ENCODE results near the gene SLC39A11.

Gene SLC39A11

GRCh38 chr17:73043686-73044581 is 48.6 kb downstream of the SLC39A11 start:
- peak; percentile 60 for DNase-seq (ENCODE audit: low read depth, low spot score)

DNA sequence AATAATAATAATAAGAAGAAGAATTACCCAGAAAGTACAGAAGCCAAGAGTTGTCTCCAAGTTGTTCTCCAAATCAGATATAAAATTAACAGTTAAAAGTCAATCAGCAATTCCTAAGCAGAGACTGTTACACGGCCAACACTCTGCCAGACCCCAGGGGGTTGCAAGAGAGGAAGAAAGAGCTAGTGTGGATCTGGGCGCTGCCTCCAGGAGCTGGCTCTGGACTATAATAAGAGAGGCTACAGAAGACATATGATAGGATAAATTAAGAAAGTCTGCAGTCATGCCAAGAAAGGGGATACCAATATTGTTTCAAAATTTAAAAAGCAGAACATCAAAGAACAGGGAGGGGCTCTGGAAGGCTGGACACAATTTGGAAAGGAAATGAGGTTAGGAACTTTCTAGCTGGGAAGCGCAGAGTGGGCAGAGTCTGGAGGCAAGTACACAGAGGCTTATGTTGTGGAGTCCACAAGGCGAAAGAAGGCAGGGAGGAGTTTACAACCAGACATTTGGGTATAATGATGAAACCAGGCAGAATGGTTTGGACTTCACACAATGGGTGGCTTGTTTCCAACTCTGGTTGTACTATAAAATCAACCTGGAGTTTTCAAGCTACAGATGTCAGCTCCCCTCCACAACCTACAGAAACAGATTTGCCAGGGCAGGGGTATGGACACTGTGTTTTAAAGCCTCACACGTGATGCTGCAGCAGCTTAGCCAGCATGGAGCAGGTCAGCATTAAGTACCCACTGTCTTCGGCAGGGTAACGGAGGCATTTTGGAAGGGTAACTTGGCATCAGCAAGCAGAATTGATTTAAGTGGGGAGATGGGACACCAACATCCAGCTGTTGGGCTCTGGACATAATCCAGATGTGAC is 49.4 kb downstream of the SLC39A11 start:
- DNase-seq (ENCODE audit: low read depth, low spot score): no peak

DNA sequence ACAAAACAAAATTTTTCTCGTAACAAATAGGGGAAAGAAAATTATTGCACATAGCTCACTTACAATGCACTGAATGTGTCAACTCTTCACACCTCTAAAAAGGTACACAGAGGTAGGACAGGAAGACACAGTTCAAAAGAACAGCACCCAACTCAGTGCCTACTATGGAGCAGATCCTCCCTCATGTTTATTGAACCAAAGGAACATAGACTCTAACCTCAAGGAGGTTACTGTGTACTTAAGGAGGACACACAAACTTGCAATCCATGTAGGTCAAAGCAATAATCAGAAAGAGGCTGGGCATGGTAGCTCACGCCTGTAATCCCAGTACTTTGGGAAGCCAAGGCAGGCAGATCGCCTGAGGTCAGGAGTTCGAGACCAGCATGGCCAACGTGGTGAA is 50.3 kb downstream of the SLC39A11 start:
- no peak for DNase-seq (ENCODE audit: low read depth, low spot score)

DNA sequence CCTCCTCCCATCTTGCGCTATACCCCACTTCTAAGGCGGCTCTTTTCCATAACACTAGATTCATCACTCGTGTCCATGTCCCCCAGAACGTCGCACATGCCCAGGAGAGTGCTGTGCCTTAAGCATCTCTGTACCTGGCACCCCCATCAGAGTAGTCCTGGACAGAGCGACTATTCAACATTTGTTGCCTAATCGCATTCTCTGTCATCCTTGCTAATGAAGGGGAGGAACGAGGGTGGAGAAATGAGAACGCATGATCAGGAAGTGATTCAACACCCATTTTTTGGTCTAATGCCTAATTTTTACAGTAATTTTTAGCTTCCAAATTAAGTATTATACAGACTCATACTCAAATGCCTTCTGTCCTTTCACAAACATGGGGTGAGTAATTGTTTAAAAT is 53.2 kb downstream of the SLC39A11 start:
- no peak for DNase-seq (ENCODE audit: low read depth, low spot score)

DNA sequence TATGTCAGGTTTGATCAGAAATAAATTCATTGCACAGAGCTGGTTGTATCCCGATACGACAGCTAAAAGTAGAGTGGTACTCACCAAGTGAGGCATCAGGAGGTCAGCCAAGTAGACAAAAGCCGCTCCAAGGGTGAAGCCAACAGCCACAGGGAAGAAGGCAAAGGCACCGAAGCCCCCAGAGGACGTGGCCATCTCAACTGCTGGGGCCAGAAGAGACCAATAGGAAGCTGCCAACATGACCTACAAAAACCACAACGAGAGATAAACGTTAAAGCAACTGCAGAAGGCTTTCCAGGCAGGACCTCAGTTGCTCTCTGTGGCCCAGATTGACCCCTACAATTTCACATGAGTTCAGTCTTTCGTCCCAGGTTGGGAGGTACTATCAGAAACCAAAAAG is 61.0 kb downstream of the SLC39A11 start:
- no peak for DNase-seq (ENCODE audit: low read depth, low spot score)

DNA sequence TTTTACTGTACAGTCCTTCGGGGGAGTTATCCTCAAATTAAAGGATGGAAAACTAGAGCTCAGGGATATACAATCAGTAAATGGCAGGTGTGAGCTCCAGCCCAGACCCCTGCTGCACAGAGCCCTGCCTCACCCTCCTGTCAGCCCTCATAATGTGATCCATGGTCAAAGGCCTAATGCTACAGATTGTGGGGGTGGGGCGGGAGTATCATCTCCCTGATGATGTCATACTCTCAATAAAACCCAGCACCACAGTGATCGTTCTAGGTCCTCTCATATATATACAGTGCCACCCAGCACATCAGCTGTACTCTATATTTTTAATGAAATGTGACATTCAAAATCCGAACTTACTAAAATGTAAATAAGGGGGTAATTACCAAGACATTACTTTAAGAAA is 61.5 kb downstream of the SLC39A11 start:
- no peak for DNase-seq (ENCODE audit: low read depth, low spot score)

GRCh38 chr17:73030501-73030921 is 62.0 kb downstream of the SLC39A11 start:
- DNase-seq (ENCODE audit: low read depth, low spot score): no peak

- no peak for DNase-seq (ENCODE audit: low read depth, low spot score)
These were observed 62.5 kb downstream of the SLC39A11 start for GRCh38 chr17:73029991-73030390.

GRCh38 chr17:73029021-73029420 is 63.5 kb downstream of the SLC39A11 start:
- DNase-seq (ENCODE audit: low read depth, low spot score): no peak

DNA sequence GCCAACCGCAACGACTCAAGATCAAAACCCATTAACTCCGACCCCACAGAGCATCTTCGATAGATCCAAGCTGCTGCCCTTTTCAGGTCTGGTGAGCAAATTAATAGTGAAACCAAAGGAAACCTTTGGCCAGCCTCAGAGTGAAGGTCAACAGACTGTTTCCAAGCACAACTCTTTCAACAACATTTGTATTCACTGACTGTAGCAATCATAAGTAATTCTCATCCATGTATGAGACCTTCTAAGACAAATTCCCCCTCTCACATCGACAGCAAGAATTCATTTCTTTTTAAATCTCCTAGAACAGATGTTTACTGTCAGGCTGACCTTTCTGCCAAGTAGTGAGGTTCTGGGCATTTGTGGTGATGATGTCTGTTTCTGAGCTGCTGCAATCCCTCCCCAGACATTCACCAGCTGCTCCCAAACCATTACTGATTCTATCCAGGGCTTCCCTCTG is 64.2 kb downstream of the SLC39A11 start:
- no peak for DNase-seq (ENCODE audit: low read depth, low spot score)

DNA sequence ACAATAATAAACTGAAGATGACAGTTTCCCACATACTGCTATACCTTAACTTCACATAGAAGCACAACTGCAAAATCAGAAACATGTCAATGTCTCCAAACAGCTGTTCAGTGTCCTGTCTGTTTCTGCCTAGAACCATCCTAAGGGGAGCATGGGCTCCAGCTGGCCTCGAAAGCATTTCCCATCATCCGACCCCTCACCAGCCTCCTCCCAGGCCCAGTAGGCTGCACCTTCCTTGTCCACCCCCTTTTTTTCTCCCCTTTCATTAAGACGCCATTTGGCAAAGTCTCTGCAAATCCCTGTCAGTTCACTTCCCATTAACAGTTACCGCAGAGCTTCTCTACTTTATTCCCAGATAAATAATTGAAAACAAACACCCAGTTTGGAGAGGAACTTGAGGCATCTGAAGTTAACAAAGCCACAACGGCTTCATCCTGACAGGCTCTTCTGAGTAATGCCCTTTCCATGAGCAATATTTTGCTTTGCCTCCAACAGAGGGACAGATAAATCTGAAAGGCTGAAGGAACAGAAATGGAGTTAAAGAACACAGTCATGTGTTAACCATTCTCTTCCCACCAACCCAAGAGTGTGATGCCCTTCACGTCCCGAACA is 65.3 kb downstream of the SLC39A11 start:
- DNase-seq (ENCODE audit: low read depth, low spot score): peak; percentile 50

DNA sequence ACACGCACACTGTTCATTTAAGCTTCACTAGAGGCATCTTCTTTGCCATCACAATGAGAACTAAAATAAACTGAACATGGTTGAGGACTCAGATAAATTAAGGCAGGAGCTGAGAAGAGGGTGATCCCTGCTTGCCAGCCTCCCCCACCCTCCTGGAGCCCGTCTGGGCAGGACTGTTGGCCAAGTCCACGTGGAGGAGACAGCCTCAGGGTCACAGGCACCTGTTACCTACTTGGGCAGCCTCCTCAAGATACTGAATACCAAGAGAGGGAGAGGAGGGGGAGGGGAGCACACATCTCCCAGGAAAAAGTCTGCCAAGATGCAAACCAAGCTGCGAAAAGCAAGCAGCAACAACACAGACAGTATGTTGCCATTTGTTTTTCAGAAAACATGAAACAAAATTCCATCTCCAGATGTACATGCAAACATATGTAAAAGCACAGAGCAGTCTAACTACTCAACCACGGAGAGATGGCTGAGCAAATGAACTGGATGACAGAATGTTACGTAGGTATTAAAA is 67.4 kb downstream of the SLC39A11 start:
- no peak for DNase-seq (ENCODE audit: low read depth, low spot score)

DNA sequence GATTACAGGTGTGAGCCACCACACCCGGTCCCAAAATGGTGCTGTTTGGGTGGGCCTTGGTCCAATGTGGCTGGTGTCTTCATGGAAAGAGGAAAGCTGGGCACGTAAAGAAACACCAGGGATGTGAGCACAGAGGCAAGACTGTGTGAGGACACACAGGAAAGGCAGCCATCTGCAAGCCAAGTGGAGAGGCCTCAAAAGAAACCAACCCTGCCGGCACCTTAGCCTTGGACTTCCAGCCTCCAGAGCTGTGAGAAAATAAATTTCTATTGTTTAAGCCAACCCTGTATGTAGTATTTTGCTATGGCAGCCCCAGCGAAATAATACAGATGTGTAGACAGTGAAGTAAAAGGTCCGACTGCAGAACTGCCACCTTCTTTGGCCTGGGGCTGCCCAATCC is 68.7 kb downstream of the SLC39A11 start:
- DNase-seq (ENCODE audit: low read depth, low spot score): no peak

DNA sequence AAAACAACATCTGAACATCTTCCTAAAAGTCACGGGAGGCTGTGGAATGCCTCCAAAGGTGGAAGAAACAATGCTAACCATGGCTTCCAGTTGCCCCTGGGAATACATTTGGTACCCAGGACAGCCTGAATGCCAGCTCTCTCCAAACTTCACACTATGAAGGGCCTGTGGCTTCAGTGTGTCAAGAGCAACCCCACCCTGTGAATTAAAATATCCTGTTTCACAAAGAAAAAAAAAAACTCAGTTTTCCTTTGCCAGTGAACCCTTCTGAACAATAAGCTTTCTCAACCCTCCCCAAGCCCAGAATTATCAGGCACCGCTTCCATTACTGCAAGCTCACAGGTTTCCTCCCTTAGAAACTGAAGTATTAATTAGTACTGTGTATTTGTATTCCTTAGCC is 69.8 kb downstream of the SLC39A11 start:
- no peak for DNase-seq (ENCODE audit: low read depth, low spot score)

DNA sequence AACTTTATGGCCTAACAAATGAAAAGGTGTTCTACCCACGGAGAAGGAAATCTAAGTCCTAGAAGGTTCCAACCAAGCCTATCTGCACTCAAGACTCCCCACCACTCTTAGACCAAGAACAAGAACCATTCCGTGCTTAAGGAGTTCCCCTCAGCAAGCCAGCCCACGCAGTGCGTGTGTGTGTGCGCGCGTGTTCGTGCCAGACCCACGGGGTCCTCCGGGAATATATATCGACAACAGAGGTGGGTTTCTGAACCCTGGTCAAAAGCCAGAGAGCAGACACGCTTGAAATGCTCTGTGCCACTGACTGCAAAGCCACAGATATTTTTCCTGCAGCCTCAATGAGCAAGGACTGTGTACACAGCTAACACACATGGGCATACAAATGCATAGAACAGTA is 70.7 kb downstream of the SLC39A11 start:
- no peak for DNase-seq (ENCODE audit: low read depth, low spot score)

DNA sequence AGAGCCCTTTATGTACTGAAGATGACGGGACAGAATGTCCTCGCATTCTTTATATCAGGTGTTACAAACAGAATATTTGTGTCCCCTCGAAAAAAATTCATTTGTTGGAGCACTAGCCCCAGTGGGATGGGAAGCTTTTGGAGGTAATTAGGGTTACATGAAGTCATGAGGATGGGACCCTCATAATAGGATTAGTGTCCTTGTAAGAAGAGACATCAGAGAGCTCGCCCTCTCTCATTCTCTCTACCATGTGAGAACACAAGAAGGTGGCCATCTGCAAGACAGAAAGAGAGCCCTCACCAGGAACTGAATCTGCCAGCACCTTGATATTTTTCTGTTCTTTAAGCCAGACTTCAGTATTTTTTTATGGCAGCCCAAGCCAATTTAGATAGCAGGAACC is 72.4 kb downstream of the SLC39A11 start:
- no peak for DNase-seq (ENCODE audit: low read depth, low spot score)

DNA sequence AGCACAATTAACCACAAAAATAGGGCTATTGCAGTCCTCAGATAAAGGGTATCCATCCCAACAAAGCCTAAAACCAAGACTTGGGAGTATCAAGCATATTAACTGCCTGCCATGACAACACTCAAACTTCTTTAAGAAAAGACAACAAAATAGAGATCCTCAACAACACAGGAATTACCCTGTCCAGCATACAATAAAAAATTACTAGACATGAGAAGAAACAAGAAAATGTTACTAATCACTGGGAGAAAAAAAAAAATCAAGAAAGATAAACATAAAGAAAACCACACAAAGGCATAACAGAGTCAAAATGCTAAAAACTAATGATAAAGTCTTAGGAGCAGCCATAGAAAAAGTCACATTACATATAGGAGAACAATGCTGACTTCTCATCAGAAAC is 73.9 kb downstream of the SLC39A11 start:
- no peak for DNase-seq (ENCODE audit: low read depth, low spot score)

GRCh38 chr17:73017658-73018057 is 74.8 kb downstream of the SLC39A11 start:
- peak; percentile 28 for DNase-seq (ENCODE audit: low read depth, low spot score)

- DNase-seq (ENCODE audit: low read depth, low spot score): no peak
These were observed 76.7 kb downstream of the SLC39A11 start for GRCh38 chr17:73015722-73016276.

DNA sequence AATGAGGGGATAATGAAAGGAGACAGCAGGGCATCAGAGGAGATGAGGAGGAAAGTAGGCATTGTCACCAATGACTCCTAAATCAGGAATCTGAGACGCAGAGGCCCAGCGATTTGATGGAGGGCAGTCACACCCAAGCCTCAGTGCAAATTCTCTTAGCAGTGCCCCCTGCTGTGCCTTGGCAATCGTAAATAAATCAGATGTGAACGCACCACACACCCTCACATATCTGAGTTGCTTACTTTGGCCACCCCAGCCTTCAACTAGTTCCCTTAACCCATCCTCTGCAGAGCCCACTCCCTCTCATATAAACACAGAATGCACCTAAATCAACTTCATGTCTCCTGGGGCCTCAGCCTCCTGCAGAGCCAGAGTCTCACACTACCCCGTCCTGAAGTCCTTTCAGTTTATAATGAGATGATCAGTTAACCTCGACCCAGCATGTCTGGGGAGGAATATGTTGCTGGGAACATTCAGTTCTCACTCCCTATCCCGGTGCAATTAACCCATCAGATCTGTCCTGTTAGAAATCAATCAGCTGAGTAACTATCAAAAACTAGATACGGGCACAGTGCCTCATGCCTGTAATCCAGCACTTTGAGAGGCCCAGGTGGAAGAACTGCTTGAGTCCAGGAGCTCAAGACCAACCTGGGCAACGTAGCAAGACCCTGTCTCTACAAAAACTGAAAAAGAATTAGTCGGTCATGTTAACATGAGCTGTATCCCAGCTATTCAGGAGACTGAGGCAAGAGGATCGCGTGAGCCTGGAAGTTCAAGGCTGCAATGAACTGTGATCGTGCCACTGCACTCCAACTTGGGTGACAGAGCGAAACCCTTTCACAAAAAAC is 78.4 kb downstream of the SLC39A11 start:
- DNase-seq (ENCODE audit: low read depth, low spot score): peak; percentile 54

DNA sequence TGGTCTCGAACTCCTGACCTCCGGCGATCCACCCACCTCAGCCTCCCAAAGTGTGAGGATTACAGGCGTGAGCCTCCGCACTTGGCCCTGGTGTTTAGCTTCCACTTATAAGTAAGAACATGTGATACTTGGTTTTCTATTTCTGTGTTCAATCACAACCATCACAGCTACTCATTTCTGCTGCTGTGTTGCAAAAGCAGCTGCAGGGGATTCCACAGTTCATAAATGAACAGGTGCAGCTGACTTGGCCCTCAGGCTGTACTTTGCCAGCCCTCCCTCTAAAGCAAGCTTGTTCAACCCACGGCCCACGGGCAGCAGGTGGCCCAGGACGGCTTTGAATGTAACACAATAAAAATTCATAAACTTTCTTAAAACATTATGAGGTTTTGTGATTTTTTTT is 79.2 kb downstream of the SLC39A11 start:
- no peak for DNase-seq (ENCODE audit: low read depth, low spot score)

Measured in astrocyte of the hippocampus (primary cell).